GM12865 (cell line): ENCODE measurements around the gene TMEM121.

Source experiments
- DNase-seq: peaks from one replicate; pipeline ENCODE4 v3.0.0; 2010; ENCODE audit warnings: low read depth
- H3K4me3 ChIP-seq: 2 replicates; pipeline ENCODE4 v1.5.1; 2011; ENCODE audit warnings: mild to moderate bottlenecking, low read depth, low read length, control low read depth
- TF ChIP-seq, protein P1 (sequence below): IDR thresholded peaks from 2 replicates; pipeline ENCODE4 v1.5.1; 2011; ENCODE audit warnings: low read length, control low read depth, low read depth, inconsistent platforms; ENCODE audit not compliant: insufficient read depth; ENCODE audit errors: missing control alignments

Gene TMEM121

DNA sequence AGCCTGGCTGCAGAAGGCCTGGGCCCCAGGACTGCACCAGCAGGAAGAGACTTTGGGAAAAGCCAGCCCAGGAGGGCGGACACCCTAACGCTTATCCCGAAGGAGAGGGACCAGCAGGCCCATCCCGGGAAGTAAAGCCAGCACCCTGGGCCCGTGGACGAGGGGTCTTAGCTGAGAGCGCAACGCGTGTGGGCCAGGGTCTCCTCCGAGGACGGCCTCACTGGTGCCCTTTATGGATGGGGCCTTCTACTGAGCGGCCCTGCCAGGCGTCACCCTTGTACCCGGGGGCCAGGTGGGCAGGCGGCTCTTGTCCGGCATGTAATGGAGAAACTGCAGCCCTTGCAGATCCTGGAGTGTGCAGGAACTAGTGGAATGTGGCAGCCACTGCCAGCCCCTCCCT lies 21.3 kb upstream of the TMEM121 start:
- no peak overlapping the region for H3K4me3 ChIP-seq
- TF ChIP-seq, protein P1, sequence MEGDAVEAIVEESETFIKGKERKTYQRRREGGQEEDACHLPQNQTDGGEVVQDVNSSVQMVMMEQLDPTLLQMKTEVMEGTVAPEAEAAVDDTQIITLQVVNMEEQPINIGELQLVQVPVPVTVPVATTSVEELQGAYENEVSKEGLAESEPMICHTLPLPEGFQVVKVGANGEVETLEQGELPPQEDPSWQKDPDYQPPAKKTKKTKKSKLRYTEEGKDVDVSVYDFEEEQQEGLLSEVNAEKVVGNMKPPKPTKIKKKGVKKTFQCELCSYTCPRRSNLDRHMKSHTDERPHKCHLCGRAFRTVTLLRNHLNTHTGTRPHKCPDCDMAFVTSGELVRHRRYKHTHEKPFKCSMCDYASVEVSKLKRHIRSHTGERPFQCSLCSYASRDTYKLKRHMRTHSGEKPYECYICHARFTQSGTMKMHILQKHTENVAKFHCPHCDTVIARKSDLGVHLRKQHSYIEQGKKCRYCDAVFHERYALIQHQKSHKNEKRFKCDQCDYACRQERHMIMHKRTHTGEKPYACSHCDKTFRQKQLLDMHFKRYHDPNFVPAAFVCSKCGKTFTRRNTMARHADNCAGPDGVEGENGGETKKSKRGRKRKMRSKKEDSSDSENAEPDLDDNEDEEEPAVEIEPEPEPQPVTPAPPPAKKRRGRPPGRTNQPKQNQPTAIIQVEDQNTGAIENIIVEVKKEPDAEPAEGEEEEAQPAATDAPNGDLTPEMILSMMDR, result no peak
- no peak for DNase-seq

DNA sequence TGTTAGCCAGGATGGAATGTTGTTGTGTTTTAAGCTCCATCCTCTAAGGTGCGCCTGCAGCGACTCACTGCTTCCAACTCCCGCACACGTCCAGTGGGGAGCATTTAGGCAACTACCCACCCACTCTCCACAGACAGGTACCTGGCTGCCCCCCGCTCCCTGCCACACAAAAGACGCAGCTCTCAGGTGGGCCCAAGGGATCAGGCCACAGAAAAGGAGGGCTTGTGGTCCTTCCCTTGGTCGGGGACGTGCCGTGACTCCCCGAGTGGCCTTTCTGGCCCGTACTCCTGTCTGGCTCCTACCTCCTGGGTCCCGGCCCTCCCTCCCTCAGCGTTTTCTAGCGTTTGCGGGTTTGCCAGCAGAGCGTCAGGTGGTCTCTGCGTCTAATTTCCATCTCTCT lies 19.1 kb upstream of the TMEM121 start:
- no peak overlapping the region for H3K4me3 ChIP-seq
- no peak for DNase-seq
- TF ChIP-seq, protein P1, result no peak

DNA sequence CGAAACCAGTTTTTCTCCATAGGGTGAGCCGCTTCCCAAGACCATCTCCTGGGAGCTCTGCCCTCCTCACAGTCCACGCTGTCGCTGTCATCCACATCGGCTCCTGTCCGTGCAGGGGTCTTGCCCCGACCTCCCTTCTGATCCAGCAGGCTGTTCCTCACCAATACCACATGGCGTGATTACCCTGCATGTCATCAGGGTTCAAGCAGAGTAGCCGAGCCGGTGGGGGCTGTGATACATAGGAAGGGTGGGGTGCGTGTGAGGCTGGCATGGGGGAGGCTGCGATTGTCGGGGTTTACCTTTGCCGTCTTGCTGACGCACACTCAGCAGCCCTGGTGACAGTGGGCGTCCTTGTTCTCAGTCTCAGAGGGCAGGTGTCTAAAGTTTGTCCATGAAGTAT lies 18.3 kb upstream of the TMEM121 start:
- TF ChIP-seq, protein P1, result no peak
- no peak overlapping the region for H3K4me3 ChIP-seq
- no peak for DNase-seq

DNA sequence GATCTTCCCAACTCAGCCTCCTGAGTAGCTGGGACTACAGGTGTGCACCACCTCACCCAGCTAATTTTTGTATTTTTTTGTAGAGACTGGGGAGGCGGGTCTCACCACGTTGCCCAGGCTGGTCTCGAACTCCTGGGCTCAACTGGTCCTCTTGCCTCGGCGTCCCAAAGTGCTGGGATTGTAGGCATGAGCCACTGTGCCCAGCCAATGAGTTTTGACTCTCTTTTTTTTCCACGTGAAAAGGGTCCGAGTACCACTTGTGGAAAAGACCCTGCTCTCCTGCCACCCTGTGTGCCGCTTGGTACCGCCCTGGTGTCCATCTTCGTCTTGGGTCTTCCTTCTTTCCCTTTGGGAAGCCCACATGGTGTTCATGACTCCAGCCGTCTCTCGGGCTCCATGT lies 17.8 kb upstream of the TMEM121 start:
- DNase-seq, result no peak
- no peak overlapping the region for H3K4me3 ChIP-seq
- TF ChIP-seq, protein P1, result no peak

DNA sequence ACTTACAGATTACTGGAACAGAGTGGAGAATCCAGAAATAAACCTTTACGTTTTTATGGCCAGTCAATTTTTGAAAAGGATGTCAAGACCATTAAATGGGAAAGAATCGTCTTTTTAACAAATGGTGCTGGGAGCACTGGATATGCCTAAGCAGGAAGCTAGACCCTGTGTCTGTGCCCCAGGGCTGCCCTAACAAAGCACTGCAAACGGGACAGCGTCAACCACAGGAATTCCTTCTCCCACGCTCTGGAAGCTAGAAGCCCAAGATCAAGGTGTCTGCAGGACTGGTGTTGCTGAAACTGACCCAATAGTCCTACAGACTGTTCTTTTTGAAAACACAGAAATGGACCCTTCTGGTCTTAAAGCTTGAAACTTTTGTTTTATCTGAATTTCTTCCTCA lies 9.3 kb upstream of the TMEM121 start:
- DNase-seq, result no peak
- H3K4me3 ChIP-seq, result no peak overlapping the region
- TF ChIP-seq, protein P1, result no peak

DNA sequence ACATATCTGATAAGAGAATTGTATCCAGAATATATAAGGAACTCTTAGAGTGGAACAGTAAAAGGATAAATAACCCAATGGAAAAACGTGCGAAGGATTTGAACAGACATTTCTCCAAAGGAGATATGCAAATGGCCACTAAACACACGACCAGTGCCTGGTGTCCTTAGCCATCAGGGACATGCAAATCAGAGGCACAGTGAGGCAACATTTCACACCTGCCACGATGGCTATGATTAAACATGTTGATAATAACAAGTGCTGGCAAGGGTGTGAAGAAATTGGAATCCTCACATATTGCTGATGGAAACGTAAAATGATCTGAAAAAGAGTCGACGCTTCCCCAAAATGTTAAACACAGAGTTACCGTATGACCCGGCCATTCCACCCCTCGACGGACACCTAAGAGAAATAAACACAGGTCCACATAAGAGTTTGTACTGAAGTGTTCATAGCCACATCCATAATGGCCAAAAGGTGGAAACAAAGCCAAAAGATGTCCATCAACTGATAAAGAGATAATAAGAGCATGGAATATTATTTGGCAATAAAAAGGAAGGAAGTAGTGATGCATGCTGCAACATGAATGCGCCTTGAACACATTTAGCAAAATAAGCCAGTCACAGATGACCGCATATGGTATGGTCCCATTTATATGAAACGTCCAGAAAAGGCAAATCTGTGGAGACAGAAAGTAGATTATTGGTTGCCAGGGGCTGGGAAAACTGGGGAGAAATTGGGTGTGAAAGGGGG lies 6.3 kb upstream of the TMEM121 start:
- no peak for DNase-seq
- TF ChIP-seq, protein P1, result no peak
- no peak overlapping the region for H3K4me3 ChIP-seq

DNA sequence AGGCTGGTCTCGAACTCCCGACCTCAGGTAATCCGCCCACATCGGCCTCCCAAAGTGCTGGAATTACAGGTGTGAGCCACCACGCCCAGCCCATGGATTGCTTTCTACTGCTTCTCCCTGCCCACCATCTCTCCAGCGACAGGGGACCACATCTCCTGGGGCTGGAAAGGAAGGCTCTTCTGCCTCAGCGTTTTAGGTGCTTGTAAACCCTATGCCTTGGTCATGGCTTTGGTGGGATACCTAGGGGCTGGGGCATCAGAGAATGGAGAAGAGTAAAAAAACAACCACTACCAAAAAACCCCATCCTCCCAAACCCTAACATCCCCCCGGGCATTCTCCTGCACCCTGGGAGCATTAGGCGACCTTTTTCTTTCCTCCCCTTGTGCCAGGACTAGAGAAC lies 1.1 kb upstream of the TMEM121 start:
- no peak for DNase-seq
- TF ChIP-seq, protein P1, result no peak
- no peak overlapping the region for H3K4me3 ChIP-seq
